NK-92 treated with Interleukin-12 subunit alpha and Interleukin-12 subunit beta, amount 100 ng/mL, for 24 hours (cell line): ENCODE results near the gene PAPSS2.
"Not testable (repeated sequence)": the region's sequence is repeated elsewhere in the genome, so short reads cannot be mapped to it uniquely, and the experiment has no call there.

Experiments
- DNase-seq: peaks from one replicate; lab custom pipeline; 2025; lab: John Stamatoyannopoulos, UW

PAPSS2 gene

GRCh38 chr10:87659571-87660483, at the start of gene PAPSS2:
Gene PAPSS2, plus strand, starts transcription at chr10:87659878. Its CDS starts 104 bp downstream, at chr10:87659982.
- no peak for DNase-seq

- DNase-seq: not testable (repeated sequence)
Observed at GRCh38 chr10:87611341-87611740, 48.3 kb upstream of the PAPSS2 start.

DNA sequence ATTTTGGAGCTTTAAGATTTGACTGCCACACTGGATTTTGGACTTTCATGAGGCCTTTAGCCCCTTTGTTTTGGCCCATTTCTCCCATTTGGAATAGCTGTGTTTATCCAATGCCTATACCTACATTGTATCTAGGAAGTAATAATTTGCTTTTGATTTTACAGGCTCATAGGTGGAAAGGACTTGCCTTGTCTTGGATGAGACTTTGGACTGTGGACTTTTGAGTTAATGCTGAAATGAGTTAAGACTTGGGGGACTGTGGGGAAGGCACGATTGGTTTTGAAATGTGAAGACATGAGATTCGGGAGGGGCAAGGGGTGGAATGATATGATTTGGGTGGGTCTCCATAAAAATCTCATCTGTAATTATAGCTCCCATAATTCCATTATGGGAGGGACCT, 47.6 kb upstream of the PAPSS2 start:
- DNase-seq: no peak

GRCh38 chr10:87613751-87614150, 45.9 kb upstream of the PAPSS2 start:
- no peak for DNase-seq

DNA sequence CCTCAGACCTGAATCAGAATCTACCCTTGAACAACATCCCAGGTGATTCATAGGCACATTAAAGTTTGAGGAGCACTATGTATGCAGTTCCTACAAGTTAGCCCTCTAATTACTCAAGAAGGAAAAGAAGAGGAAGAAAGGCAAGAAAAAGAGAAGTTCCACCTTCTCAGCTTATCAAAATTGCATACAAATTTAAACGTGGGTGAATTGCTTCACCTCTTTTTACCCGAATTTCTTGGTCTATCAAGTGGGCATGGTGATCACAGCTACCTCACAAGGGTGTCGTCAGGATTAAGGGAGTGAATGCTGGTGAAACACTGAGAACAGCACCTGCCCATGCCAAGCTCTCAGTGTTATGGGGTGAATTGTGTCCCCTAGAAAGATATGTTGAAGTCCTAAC, 43.8 kb upstream of the PAPSS2 start:
- DNase-seq: no peak

DNA sequence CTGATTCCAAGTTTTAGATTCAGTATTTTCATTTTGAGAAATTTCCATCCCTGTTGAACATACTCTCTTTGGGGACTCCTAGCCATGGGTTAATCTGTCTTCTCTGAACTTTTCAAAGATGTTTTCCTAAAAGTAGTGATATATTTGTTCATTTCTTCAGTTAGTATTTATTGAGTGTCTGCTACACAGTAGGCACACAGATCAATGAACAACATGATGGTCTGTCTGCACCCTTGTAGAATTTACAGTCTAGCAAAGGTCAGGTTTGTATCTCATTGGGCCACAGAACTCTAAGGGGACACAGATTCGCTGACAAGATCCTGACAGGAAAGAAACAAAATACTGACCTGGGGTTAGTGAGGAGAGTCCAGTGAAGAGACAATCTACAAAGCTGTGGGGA, 42.2 kb upstream of the PAPSS2 start:
- no peak for DNase-seq

DNA sequence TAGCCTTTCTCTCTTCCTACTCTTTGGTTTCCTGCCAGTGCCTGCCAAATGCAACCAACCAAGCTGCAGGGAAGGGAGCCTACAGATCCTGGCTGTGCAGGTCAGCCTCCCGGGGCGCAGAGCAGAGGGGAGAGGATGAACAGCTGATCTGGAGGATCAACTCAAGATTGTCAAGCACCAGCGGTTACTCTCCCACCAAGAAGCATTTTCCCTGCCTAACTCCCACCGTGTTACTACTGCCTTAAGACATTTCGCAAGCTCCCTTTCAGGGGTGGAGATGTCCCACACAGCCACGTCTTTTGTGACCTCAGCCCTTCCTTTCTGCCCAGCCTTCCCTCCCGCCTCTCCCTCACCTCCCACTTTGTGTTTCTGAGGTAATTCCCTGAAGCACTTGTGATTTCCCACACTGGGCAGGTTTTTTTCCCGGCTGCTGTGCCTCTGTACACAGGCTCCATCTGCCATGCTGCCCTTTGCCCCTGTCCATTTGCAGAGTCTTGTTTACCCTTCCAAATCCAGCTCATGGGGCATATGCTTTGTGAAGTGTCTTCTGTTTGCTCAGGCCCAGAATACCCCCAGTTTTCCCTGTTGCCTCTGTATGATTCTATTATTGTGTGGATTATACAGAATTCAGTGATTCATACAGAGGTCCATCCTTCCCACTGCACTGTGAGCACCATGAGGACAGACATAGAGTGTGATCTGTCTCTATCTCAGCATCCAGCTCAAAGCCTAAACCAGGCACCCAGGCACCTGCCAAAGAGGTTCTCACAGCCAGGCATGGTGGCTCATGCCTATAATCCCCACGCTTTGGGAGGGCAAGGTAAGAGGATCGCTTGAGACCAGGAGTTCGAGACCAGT, 40.9 kb upstream of the PAPSS2 start:
- no peak for DNase-seq

DNA sequence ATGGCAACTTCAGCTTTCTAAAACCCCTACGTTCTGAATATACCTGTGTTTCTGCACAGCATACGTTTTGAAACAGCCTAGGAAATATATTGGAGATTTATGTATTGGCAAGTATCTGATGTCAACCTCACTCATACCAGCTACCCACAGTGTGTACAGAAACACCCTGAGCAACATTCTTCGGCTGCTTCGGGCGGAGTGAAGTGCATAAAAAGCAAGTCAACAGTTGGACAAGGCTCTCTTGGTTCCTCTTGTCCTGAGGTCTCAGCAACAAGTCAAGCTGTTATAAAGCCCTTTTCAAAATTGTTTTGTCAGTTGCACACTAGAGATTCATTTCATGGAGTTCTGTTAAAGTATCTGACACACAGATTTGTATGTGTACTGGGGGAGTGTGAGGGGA, 40.0 kb upstream of the PAPSS2 start:
- no peak for DNase-seq

GRCh38 chr10:87621440-87621839, 38.2 kb upstream of the PAPSS2 start:
- DNase-seq: not testable (repeated sequence)

GRCh38 chr10:87622314-87623004, 37.2 kb upstream of the PAPSS2 start:
- DNase-seq: no peak

GRCh38 chr10:87623191-87623590, 36.5 kb upstream of the PAPSS2 start:
- no peak for DNase-seq

DNA sequence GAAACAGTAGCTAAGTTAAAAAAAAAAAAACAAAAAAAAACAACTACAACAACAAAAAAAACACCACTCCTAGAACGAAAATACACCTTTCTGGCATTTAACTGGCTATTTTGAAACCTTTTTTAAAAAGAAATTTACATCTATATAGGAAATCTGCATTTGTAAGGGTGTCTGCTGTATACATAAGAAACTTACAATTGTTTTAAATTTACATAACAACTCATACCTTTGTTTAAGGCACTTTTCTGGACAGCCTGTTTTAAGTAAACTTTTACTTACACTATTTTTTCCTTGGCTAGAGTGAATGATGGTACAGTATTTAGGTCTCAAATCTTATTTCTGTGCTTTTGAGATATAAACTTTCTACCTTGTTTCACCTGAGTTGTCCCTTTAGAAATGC, 34.0 kb upstream of the PAPSS2 start:
- DNase-seq: no peak

GRCh38 chr10:87626422-87626892, 33.2 kb upstream of the PAPSS2 start:
- no peak for DNase-seq

DNA sequence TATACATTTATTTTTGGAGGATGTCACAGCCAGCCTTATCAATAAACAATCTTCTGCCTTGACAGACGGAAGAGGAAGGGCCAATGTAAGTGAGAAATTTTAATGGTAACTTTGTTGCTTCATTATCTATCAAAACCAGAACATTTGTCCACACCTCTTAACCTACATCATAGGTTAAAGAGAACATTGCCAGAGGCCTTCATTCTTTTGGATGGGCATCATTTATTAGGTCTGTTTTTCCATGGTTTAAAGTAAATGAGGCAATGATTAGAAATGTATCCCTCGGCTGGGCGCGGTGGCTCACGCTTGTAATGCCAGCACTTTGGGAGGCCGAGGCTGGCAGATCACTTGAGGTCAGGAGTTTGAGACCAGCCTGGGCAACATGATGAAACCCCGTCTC, 29.5 kb upstream of the PAPSS2 start:
- DNase-seq: no peak

DNA sequence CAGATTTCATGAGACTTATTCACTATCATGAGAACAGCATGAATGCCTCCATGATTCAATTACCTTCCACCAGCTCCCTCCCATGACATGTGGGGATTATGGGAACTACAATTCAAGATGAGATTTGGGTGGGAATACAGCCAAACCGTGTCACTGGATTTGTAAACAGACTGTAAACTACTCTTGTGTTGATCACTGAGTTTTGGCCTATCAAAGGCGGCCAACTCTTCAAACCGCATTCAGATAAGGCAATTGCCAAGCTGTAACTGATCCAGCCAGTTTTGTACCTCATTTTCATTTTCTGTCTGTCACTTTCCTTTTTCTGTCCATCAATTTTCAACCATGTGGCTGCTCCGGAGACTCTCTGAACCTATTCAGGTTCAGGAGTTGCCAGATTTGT, 27.2 kb upstream of the PAPSS2 start:
- no peak for DNase-seq

DNA sequence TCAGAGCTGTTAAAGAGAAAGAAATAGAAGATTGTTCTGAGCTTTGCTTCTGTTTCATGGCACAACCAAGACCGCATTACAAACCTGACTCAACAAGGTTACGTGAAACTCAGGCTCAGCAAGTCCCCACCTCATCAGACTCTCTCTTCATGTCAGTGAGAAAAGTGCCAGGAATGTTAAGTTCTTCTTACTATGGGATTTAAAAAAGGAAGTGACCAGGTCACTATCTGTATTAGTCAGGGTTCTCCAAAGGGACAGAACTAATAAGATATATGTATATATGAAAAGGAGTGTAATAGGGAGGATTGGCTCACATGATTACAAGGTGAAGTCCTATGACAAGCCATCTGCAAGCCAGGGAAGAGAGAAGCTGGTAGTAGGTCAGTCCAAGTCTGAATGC, 25.4 kb upstream of the PAPSS2 start:
- DNase-seq: no peak

GRCh38 chr10:87635498-87636312, 24.0 kb upstream of the PAPSS2 start:
- DNase-seq: no peak

- DNase-seq: no peak
Observed at GRCh38 chr10:87636313-87636915, 23.3 kb upstream of the PAPSS2 start.

GRCh38 chr10:87639493-87639892, 20.2 kb upstream of the PAPSS2 start:
- DNase-seq: no peak

- no peak for DNase-seq
Observed at GRCh38 chr10:87640043-87640442, 19.6 kb upstream of the PAPSS2 start.

DNA sequence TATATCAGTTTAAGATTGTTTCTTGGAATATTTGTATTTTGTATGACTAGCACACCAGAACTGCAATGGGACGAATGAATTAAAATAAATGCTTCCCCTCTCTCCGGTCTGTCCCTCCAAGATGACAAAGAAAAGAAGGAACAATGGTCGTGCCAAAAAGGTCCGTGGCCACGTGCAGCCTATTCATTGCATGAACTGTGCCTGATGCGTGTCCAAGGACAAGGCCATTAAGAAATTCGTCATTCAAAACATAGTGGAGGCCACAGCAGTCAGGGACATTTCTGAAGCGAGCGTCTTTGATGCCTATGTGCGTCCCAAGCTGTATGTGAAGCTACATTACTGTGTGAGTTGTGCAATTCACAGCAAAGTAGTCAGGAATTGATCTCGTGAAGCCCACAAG, 17.2 kb upstream of the PAPSS2 start:
- no peak for DNase-seq
